Measurements from ENCODE around the gene SPOCK1. TPM values are rescaled to one million over a fixed set of nuclear protein-coding genes. Genes with fewer than 3 reads are reported as not detected.

The SPOCK1 gene
- total and polyA plus RNA-seq, 2 donors (not counting 3 experiments of a cell fraction or from before 2014, with no cell fraction given): 144 to 280 TPM

DNA sequence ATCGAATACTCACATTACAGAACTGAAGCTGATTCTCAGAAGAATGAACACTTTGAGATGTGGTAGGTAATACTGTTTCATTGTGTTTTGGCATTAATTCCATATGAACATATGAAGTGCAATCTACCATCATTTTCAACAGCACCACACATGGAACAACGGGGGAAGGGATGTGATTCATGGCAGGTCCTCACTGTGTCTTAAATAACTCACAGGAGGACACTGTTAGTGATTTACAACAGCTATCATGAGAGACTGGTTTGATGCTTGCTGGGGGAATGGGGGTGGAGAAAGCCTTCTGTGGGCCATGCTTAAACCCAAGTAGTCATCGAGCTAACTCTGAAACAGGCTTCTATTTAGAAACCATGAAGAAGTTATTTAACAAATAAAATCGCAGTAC lies 232.9 kb downstream of the SPOCK1 start:
- TF ChIP-seq, protein P1, sequence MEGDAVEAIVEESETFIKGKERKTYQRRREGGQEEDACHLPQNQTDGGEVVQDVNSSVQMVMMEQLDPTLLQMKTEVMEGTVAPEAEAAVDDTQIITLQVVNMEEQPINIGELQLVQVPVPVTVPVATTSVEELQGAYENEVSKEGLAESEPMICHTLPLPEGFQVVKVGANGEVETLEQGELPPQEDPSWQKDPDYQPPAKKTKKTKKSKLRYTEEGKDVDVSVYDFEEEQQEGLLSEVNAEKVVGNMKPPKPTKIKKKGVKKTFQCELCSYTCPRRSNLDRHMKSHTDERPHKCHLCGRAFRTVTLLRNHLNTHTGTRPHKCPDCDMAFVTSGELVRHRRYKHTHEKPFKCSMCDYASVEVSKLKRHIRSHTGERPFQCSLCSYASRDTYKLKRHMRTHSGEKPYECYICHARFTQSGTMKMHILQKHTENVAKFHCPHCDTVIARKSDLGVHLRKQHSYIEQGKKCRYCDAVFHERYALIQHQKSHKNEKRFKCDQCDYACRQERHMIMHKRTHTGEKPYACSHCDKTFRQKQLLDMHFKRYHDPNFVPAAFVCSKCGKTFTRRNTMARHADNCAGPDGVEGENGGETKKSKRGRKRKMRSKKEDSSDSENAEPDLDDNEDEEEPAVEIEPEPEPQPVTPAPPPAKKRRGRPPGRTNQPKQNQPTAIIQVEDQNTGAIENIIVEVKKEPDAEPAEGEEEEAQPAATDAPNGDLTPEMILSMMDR (IDR thresholded peaks at IDR 0.05; ENCODE audit: extremely low read depth in 1 of 2, insufficient read depth in 1 of 2, low read depth in 1 of 2, low read length in 2 of 2): no peak
- TF ChIP-seq POLR2A (IDR thresholded peaks at IDR 0.05; ENCODE audit: low read depth, low read length): no peak
- no peak for TF ChIP-seq FOS (IDR thresholded peaks at IDR 0.05; ENCODE audit: borderline replicate concordance, insufficient read depth, low read length)
- TF ChIP-seq MYC (IDR thresholded peaks at IDR 0.05; ENCODE audit: low read depth, low read length): no peak
- TF ChIP-seq POLR2AphosphoS5 (IDR thresholded peaks at IDR 0.05; ENCODE audit: insufficient read depth, low read depth, low read length): no peak
- TF ChIP-seq EZH2 (IDR thresholded peaks at IDR 0.05; ENCODE audit: borderline replicate concordance, low read depth, low read length, severe bottlenecking): no peak
- Histone ChIP-seq H3K27ac (ENCODE audit: insufficient read depth, low read depth, low read length) (no peak overlapping the region), H2AFZ (ENCODE audit: low read depth, low read length) (no peak overlapping the region), H3K9me3 (replicated peaks; ENCODE audit: control insufficient read depth, insufficient read depth, low read length) (no peaks in the 10 kb centered on the region), H4K20me1 (replicated peaks; ENCODE audit: control insufficient read depth, extremely low read depth, insufficient read depth, low read length) (no peaks in the 10 kb centered on the region), H3K79me2 (ENCODE audit: control insufficient read depth, insufficient read depth, low read length) (peaks cover 7% of the 10 kb centered on the region), H3K9ac (replicated peaks; ENCODE audit: extremely low read depth, insufficient read depth, low read length) (no peak overlapping the region), H3K36me3 (ENCODE audit: control insufficient read depth in 2 of 2, extremely low read depth in 1 of 2, insufficient read depth in 2 of 2, low read length in 2 of 2) (no peaks in the 10 kb centered on the region), H3K27me3 (ENCODE audit: control insufficient read depth in 2 of 2, insufficient read depth in 2 of 2, low read length in 2 of 2) (no peaks in the 10 kb centered on the region), H3K4me1 (ENCODE audit: control insufficient read depth, extremely low read depth, insufficient read depth, low read length) (peaks cover 3% of the 10 kb centered on the region), H3K9me1 (replicated peaks; ENCODE audit: control insufficient read depth, extremely low read depth, insufficient read depth, low read length) (no peaks in the 10 kb centered on the region), H3K4me2 (ENCODE audit: insufficient read depth, low read length) (no peak overlapping the region), H3K4me3 (replicated peaks in 1 of 3; ENCODE audit: insufficient read depth in 1 of 3, low read depth in 1 of 3, low read length in 3 of 3) (no peak overlapping the region)
- ChIA-PET CTCF (interaction anchor here (1.0 kb wide), 1 partner anchor 16 kb away, joined by 3 read pairs; no protein-coding TSS in a partner anchor), POLR2A (no interaction called here)
- dilution Hi-C loops (cut with MboI; ENCODE audit: extremely low pct_ligation_motif_present, low sequenced_read_pairs) (no loop called here), intact Hi-C loops (cut with micrococcal nuclease) (no loop called here)
- no peak for FAIRE-seq
- DNase-seq (ENCODE audit: low read depth, low spot score): no peak
- no TSS peak for BruUV-seq (replicated peaks)

- Histone ChIP-seq H3K4me3 (replicated peaks in 1 of 3; ENCODE audit: insufficient read depth in 1 of 3, low read depth in 1 of 3, low read length in 3 of 3) (no peak overlapping the region), H3K4me1 (ENCODE audit: control insufficient read depth, extremely low read depth, insufficient read depth, low read length) (peaks cover 3% of the 10 kb centered on the region), H3K27ac (ENCODE audit: insufficient read depth, low read depth, low read length) (no peak overlapping the region), H2AFZ (ENCODE audit: low read depth, low read length) (no peak overlapping the region), H3K4me2 (ENCODE audit: insufficient read depth, low read length) (no peak overlapping the region), H3K36me3 (ENCODE audit: control insufficient read depth in 2 of 2, extremely low read depth in 1 of 2, insufficient read depth in 2 of 2, low read length in 2 of 2) (no peaks in the 10 kb centered on the region), H3K79me2 (ENCODE audit: control insufficient read depth, insufficient read depth, low read length) (peaks cover 7% of the 10 kb centered on the region), H3K27me3 (ENCODE audit: control insufficient read depth in 2 of 2, insufficient read depth in 2 of 2, low read length in 2 of 2) (no peaks in the 10 kb centered on the region), H3K9me3 (replicated peaks; ENCODE audit: control insufficient read depth, insufficient read depth, low read length) (no peaks in the 10 kb centered on the region), H3K9ac (replicated peaks; ENCODE audit: extremely low read depth, insufficient read depth, low read length) (no peak overlapping the region), H3K9me1 (replicated peaks; ENCODE audit: control insufficient read depth, extremely low read depth, insufficient read depth, low read length) (no peaks in the 10 kb centered on the region), H4K20me1 (replicated peaks; ENCODE audit: control insufficient read depth, extremely low read depth, insufficient read depth, low read length) (no peaks in the 10 kb centered on the region)
- FAIRE-seq: no peak
- dilution Hi-C loops (cut with MboI; ENCODE audit: extremely low pct_ligation_motif_present, low sequenced_read_pairs): no loop called here
- ChIA-PET POLR2A (no interaction called here), CTCF (no interaction called here)
- no TSS peak for BruUV-seq (replicated peaks)
- TF ChIP-seq MYC (IDR thresholded peaks at IDR 0.05; ENCODE audit: low read depth, low read length): no peak
- TF ChIP-seq JUN (IDR thresholded peaks at IDR 0.05; ENCODE audit: borderline replicate concordance, insufficient read depth, insufficient read length, low read depth): no peak
- peak; percentile 37 for TF ChIP-seq FOS (IDR thresholded peaks at IDR 0.05; ENCODE audit: borderline replicate concordance, insufficient read depth, low read length)
- no peak for TF ChIP-seq GATA2 (IDR thresholded peaks at IDR 0.05; ENCODE audit: insufficient read depth, insufficient read length, low read depth, low read length)
- intact Hi-C loops (cut with micrococcal nuclease): no loop called here
- DNase-seq (ENCODE audit: low read depth, low spot score): no peak
These were observed 233.7 kb downstream of the SPOCK1 start for GRCh38 chr5:137265457-137265856.

All from endothelial cell of umbilical vein (primary cell).